Inflammatory macrophage (primary cell): ENCODE measurements around the gene NR2F1.
A peak's percentile ranks its signal among the peaks of the same experiment; 100 is the strongest.

Experiments used
- DNase-seq, 2 donors: peaks; one replicate each; pipeline ENCODE4 v3.0.0-alpha.2; 2020 to 2022

The NR2F1 gene

DNA sequence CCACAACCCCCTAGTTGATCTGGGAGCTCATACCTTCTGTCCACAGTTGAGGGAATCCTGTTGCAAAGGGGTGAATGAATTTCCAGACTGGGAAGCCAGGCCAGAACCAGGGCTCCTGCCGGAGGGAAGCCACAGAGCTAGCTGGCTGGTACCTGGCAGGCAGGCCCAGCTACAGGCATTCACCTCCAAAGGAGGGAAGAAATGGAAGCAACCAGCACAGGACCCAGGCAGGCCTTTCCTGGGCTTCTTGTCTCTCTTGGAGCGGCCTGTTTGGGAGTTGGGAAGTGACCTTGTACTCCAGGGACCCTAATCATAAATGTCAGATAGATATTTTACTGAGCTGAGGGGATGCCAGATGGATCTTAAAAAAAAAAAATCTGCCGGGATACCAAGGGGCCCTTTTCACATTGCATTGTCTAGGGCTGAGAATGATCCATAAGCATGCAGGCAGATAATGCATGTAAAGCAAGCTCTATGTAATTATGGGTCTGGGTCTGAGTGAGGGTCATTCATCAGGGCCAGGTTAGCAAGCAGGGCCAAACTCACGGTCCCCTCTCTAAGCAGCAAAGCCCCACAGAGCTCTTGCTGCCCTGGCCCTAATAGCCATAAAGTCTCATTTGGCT, 8.4 kb downstream of the NR2F1 start:
- no peak for DNase-seq

DNA sequence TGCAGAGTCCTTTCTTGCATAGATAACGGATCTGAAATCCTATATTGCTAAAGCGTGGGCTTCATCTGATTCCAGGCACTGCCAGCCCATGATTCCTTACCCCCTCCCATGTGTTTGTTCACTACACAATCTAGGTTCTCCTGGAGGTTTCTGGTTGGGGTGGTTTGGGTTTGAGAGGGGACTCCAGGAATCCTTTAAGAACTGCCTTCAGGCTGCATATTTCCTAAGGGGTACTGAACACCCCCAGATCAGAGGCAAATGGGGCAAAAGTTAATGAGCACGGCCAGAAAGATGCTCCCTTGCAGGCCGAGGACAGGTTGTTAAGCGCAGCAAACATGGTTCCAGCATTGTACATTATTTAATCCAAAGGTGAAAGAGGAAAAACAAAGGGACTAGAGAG, 9.9 kb downstream of the NR2F1 start:
- DNase-seq = no peak

DNA sequence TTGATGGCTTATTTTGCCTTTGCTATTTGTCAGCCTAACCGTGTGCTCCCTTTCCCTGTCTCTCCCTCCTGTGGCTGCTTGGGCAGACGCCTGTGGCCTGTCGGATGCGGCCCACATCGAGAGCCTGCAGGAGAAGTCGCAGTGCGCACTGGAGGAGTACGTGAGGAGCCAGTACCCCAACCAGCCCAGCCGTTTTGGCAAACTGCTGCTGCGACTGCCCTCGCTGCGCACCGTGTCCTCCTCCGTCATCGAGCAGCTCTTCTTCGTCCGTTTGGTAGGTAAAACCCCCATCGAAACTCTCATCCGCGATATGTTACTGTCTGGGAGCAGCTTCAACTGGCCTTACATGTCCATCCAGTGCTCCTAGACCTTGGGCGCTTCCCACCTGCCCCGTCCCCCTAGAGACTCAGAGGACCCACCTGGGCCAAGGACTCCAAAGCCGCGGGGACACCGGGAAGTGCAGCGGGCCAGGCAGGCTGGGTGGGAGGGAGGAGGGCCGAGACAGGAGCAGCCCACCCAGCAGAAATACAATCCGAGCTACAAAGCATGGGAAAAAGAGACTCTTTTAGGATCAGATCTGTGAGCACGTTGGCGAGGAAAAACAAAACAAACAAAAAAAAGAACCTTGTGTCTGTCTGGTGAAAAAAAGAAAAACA, 10.6 kb downstream of the NR2F1 start:
- DNase-seq = no peak

DNA sequence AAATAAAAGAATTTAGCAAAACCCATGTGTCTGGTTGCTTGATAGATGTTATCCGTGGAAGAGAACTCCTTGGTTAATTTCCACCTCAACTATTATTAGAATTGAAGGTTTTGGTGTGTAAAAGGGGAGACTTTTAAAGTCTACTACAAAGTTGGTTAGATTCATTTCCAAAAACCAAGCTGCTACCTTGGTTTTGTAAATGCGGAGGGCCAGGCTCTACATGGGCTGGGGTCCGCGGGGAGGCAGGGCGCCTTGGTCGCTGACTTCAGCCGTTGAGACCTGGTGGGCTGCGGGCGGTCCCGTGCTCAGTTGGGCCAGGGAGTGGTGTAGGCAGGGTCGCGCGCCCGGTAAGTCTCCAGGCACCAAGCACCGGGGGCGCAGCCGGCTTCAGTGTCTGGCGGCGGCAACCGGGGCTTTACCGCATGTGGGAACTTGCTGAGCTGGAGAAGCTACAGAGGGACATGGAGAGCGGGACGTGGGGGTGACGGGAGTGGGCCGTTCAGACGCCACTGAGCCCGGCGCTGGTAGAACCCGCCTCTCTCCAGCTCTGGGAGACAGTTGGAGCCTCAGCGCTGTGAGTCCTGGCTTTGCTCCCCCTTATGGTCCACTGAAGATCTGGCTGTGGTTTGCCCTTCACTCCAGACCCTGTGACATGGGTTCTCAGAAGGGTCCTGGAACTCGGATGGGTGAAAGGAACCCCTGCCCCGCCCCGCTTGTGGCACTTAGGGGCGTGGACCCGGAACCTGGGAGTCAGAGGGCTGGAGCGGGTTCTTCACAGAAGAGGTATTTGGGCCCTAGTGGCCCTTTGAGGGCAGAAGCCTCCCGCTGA, 11.8 kb downstream of the NR2F1 start:
- no peak for DNase-seq

DNA sequence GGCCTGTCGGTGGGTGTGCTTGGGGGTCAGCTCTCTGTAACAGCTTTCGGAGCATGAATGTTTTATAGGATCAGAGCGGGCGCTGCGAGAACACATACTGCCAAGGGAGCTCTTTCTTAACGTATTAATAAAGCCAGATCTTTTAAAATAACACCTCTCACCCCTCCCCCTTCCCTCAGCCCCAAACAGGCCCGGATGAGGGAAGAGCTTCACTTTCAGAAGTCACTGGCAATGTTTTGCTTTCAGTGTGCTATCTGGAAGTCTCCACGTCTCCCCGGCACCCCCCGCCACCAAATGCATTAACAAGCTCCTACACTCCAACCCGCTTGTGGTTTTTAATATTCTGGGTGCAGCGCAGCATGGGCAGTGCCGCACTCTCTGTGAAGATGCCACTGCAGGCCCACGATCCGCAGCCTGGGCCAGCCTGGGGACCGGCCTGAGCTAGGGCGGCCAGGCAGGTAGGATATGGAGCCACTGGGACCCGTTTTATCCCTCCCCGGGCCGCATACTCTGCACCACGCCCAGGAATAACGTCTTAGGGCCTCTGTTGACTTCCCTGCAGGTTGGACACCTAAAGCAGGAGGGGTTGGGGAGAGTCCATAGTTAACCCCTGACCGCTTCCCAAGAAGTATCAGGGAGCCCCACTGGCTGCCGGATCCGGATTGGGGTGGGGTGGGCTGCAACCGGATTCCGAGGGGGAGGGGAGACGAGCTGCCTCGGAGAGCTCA, 12.6 kb downstream of the NR2F1 start:
- no peak for DNase-seq

DNA sequence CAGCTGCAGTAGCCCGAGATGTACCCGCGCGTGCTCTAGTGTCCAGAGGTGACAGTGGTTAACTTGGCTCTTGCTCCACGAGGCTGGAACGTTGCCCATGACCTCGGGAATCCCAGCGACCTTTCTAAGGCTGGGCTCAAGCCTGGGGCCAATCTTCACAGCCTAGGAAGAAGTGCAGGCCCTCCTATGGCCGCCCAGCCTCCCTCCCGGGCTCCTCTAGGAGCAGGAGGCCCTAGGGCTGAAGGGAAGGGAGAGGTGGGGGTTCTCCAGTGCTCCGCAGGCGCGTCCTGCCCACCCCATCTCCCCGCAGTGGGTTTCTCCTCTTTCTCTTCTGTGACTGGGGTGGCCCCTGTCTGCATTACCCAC, 13.3 kb downstream of the NR2F1 start:
- DNase-seq = no peak

DNA sequence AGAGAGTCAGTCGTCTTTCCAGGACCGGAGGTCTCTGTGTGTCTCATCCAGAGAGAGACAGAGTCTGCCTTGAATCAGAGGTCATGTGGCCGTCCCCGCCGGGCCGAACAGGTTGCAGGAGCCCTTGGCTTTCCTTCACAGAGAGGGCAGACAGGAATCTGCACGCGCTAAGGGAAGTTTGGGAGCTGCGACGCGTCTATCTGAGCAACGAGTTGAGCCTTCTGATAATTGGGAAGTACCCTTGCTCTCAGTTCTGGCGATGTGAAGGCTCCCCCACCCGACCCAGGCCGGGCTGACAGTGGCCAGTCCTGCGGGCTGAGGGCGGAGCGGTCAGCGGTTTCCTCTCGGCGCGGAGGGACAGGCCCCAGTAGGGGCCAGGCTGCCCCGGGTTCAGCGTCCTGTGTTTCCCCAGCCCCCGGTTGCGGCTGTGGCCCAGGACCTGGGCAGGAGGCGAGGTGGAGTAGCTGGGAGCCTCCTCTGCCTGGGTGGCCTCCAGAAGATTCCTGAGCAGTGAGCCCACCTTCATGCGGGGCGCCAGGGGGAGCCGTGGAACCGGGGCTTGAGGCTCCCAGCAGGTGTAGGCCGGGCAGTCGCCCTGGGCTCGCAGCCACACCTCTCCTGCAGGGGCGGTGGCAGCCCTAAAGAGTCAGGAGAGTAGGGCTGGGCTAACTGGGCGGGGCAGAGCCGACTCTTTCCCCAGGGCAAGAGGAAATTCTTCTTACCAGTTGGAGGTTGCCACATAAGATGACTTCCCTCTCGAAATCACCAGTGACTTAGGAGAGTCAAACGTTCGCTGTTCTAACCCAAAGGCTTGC, 13.9 kb downstream of the NR2F1 start:
- DNase-seq = peak; percentile 52 to 53

DNA sequence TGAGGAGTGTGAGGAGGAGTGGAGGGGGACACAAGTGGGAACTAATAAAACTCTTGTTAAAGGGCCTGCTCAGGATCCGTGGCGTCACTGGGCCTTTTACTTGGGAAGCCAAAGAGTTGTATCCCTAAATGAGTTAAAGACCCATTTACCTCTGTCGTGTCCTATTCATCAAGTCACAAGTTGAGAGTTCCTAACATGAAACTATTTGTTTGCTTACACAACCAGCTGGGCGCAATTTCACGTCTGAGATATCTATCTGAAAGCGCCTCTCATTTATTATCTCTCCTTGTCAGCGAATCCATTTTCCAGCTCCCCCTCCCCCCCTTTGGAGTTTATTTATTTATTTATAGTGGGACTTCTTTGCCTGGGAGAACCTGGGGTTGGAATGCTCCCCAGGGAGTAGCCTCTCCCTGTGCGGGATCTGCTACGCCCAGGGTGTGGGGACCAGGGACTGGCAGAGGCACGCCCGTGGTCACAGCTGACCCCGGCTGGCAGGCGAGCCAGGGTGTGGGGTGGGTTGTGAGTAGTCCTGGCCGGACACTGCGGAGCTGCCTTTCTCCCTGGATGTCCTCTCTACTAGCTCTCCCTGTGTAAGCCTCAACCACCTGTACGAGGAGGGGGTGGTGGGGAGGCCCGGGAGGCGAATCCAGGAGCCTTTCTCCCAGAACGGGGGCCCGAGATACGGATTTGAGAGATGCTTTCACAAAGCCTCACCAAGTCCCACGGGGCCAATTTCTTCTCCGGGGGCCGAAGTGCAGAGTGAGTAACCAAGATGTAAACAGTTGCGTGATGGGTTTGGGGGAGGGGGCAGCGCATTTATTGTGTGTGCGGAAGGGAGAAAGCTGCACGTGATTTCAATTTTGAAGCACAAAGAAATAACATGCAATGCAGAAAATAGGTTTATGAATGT, 15.3 kb downstream of the NR2F1 start:
- DNase-seq = no peak

DNA sequence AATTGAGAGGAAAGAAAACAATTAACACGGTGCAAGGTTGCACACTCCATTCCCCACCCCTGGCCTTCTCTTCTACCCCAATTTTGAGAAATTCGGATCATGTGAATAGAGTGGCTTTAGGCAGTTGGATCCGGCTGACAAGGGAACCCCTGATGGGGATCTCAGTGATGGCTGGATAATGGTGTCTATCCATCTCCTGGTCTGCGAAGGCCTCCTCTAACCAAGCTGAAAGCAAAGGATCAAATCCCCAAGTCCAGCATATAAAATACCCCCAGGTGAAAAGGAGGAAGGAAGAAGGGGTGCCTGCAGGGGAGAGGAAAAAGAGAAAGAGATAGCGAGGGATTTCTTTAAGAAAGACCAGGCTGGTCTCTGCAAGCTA, 16.0 kb downstream of the NR2F1 start:
- no peak for DNase-seq

DNA sequence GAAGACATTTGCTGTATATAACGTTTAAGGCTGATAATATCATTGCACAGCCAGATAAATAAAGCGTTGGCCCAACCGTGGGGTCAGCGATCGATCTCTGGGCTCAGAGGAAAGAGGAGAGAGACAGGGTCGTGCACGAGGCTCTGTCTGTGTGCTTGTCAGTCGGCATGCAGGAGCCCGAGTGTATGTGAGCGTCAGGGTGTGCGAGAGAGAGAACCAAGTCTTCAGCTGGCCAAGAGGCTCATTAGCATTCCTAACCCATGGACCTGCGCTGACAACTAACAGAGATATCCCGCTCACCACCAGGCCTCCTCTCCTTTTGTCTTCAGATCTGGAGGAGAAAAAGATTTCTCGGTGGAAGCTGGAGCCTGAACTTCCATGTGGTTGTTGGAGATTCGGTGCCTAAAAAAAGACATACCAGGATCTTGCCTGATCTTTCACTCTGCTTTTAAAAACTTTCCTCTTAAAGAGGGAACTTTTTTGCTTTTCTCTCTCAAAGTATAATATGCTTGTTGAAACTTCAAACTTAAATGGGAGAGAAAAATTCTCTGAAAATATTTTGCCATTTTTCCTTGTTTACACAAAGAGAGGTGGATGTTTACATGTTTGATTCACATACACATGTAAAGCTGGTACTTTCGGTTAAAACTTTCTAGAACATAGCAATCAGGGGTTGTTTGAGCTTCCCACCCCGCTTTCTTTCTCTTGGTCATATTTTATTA, 16.5 kb downstream of the NR2F1 start:
- no peak for DNase-seq

DNA sequence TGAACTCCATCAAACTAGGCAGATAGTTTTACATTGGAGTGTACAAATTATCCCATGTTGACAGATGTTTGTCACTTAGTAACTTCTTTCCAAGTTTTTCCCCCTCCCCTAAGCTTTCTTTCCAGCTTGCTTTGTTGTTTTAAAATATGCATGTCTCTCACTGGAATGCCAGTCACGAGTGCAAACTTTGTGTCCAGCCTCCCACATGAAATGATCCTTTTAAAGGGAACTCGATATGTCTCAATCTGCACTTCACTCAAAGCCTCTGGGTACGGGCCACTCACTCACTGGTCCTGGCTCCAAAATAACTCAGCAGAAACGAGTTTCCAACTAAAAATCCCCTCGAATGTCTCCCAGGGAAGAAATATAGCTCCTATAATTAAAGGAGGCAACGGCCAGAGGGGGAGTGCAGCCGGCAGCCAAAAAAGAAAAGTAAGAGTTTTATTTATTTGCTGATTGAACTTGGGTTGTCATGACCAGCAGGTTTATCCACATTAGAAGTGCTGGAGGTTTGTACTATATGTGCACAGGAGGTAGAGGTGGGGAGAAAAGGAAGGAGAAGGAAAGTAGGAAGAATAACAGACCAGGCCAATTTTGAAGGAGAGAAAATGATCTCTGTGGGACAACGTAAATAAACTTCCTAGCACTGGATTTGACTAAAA, 17.5 kb downstream of the NR2F1 start:
- peak in 1 of 2 donors; percentile 38 for DNase-seq

DNA sequence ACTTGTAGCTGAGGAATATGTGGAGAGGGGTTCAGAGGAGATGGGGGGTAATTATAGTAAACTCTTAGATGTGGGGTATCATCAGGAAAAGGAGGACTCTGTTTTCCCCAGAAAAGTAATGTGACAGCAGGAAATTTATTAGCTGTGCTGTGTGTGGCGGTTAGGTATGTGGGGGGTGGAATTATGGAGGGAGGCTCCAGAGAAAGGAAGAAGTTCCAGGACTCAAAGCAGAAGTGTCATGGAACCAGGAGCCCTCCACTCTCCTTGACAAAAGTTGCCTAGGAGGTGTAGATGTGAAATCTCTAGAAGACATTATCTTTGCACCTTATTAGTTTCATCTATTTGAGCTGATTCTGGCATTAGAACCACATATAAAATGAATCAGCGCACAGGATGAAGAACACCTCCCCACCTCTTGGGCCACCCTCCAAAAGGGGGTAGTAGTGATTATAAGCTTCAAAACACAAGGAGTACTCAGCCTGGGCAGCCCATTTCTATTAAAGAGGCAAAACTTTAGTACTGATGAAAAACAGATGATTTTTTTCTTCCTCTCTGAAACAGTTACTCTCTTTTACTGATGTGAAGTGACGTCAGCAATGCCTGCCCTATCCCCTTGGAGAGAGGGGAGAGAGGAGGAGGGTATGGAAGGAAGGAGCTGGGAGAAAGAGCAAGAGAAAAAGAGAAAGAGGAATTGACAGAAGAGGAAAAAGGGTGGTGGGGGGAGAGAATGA, 18.2 kb downstream of the NR2F1 start:
- DNase-seq = no peak

DNA sequence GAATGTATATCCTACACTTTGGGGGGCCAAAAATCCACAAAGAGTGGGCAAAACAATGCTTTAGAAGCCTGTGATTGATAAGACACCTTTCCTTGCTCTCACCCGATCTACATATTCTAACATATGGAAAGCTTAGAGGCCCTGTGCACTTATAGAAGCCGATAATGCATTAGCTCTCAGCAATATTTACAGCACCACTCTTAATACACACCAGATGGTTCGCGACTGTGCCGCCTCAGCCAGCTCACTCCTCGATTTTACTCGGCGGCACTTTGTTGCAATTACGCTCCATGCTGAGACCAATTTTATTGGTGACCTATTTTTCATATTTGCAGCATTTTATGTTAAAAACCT, 18.8 kb downstream of the NR2F1 start:
- no peak for DNase-seq

DNA sequence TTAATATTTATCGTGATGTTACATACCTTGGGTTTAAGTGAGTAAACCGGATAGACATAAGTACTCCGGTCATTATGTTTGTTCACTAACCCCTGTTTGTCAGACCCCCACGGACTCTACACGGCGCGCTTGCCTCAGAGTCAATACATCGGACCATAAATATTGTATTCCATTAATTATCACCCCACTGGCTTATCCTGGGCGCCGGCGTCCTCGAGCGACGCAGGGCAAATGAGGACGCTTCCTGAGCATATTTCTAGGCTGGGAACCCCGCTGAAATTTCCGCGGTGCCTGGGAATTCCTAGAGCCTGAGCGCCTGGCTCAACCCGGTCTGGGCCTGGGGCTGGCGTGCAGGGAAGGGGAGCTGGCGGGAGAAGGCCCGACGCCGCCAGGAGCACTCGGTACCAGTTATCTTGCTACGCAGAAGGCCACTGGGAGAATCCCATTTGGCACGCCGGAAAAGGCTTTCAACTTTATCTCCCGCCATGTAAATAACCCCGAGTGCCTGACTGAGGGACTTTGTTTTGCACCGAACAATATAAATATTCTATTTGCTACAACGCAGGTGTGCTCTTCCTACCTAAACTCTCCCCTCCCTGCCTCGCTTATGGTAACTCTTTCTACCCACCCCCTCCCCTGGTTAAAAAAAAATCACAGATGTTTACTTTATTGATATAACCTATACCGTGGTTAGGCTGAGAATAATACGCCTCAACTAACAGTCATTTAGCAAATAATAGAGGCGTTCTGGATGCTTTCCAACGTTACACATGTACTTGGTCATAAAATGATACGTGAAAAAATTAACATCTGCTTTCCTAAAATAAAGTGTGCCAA, 19.4 kb downstream of the NR2F1 start:
- no peak for DNase-seq

DNA sequence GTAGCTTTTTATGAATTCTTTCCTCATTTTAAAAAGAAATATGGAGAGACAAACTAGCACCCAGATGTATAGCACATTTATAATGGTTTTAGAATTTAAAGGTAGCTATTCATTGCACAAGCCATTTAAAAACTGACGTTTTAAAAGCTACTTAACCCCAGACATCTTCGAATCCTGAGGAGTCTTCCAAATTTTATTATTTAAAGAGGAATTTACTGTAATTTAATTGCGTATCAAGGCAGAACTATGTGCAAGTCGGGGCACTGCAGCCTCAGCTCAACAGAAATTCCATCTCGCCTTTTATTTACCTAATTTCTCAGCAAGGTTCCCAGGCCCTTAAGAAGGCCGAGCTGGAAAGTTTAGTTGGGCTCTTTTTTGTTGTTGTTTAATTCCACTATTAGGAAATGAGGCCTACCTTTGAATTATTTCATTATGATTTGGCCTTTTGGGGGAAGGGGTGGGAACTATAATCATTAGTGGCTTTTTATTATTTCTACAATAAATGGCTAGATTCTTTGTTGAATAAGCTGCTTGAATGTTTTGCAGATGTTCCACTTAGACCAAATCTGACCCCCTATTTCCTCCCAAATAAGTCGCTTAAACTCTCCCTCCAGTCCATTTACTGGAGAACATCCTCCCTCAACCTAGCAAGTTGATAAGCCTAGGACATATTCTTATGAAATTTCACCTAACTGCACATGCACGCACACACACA, 20.2 kb downstream of the NR2F1 start:
- DNase-seq = no peak

DNA sequence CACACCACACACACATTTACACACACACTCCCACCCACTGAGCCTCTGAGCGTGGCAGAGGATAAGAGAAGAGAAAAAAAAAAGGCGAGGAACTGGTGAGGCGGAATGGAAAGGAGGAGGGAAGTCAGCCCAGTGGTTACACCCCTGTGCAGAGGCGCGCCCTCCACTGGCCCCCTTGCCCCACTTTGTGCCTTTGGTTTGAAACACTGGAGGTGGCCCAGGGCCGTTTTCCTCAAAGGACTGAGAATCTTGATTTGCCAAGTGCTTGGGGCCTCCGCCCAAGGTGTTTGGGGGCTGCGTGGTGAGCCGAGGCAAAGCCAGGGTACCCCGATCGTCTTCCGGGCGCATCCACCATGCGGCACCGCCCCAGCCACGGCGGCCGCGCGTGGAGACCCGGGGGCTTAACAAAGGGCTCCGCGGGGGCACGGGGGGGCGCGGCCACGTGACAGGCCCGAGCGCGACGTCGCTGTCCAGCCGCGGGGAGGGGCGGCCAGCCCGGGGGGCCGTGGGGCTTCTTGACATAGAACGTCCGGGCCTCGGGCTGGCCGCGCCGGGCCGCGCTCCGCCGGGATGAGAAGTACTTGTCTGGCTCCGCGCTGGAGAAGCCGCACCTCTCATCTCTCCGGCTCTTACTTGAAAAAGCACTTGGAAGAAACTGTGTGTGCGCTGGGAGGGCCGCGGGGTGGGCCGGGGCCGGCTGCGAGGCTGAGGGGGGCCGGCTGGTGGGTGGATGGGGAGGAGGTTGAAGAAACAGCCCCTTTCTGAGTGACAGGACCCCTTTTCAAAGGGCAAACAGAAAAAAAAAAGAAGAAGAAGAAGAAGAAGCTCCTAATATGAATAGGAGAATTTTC, 21.0 kb downstream of the NR2F1 start:
- no peak for DNase-seq
